ENCODE measurements around the gene LAMTOR4. TPM values are rescaled to one million over a fixed set of nuclear protein-coding genes. Genes with fewer than 3 reads are reported as not detected.
A peak's percentile ranks its signal among the peaks of the same experiment; 100 is the strongest.

LAMTOR4 gene
- total RNA-seq, 4 donors from 2014 or later = 53.3 to 197 (median 115) TPM

- TF ChIP-seq POLR2A (IDR thresholded peaks at IDR 0.05) (peak in 1 of 2 donors; percentile 57), CTCF (IDR thresholded peaks at IDR 0.05) (peak in 1 of 4 experiments; percentile 11)
- intact Hi-C loops (cut with DNase I; ENCODE audit: low total_unique reads) = no loop called here
- DNase-seq = peak; percentile 95 to 97
- Histone ChIP-seq H3K4me1 (peaks cover 0 to 8% of the 10 kb centered on the region in 2 donors), H3K9me3 (no peaks in the 10 kb centered on the region), H3K27me3 (no peaks in the 10 kb centered on the region), H3K36me3 (no peaks in the 10 kb centered on the region), H3K27ac (peak within 1 kb of the TSS; percentile 76 to 88), H3K4me3 (peak within 1 kb of the TSS; percentile 46 to 82)
Measured at GRCh38 chr7:100158229-100159098, 9.7 kb downstream of the LAMTOR4 start, which contains the start of gene TRAPPC14. Gene TRAPPC14 (minus strand): TSS chr7:100158723. CDS start chr7:100158499, 224 bp downstream.

GRCh38 chr7:100159099-100159623 lies 10.4 kb downstream of the LAMTOR4 start:
- H3K27me3 ChIP-seq = no peaks in the 10 kb centered on the region
- DNase-seq = no peak
- H3K4me3 ChIP-seq = peak overlapping the region; percentile 46 to 82
- H3K4me1 ChIP-seq = peaks cover 0 to 8% of the 10 kb centered on the region in 2 donors
- TF ChIP-seq CTCF (IDR thresholded peaks at IDR 0.05) = no peak
- no peak for TF ChIP-seq POLR2A (IDR thresholded peaks at IDR 0.05)
- H3K27ac ChIP-seq = peak overlapping the region; percentile 76 to 88
- no peaks in the 10 kb centered on the region for H3K9me3 ChIP-seq
- intact Hi-C loops (cut with DNase I; ENCODE audit: low total_unique reads) = no loop called here
- no peaks in the 10 kb centered on the region for H3K36me3 ChIP-seq

GRCh38 chr7:100160067-100160466 lies 11.3 kb downstream of the LAMTOR4 start:
- Histone ChIP-seq H3K27me3 (no peaks in the 10 kb centered on the region), H3K27ac (no peak overlapping the region), H3K4me1 (peaks cover 0 to 8% of the 10 kb centered on the region in 2 donors), H3K4me3 (no peak overlapping the region), H3K36me3 (no peaks in the 10 kb centered on the region), H3K9me3 (no peaks in the 10 kb centered on the region)
- no peak for DNase-seq
- intact Hi-C loops (cut with DNase I; ENCODE audit: low total_unique reads) = no loop called here
- TF ChIP-seq CTCF (IDR thresholded peaks at IDR 0.05) = no peak
- TF ChIP-seq POLR2A (IDR thresholded peaks at IDR 0.05) = no peak

GRCh38 chr7:100163006-100163531 lies 14.4 kb downstream of the LAMTOR4 start:
- no peak overlapping the region for H3K27ac ChIP-seq
- no peak for TF ChIP-seq CTCF (IDR thresholded peaks at IDR 0.05)
- H3K9me3 ChIP-seq = no peaks in the 10 kb centered on the region
- H3K4me3 ChIP-seq = no peak overlapping the region
- intact Hi-C loops (cut with DNase I; ENCODE audit: low total_unique reads) = no loop called here
- no peak for DNase-seq
- H3K27me3 ChIP-seq = no peaks in the 10 kb centered on the region
- no peaks in the 10 kb centered on the region for H3K36me3 ChIP-seq
- no peaks in the 10 kb centered on the region for H3K4me1 ChIP-seq

GRCh38 chr7:100163871-100164270 lies 15.2 kb downstream of the LAMTOR4 start:
- DNase-seq = no peak
- no peak overlapping the region for H3K4me3 ChIP-seq
- H3K4me1 ChIP-seq = no peaks in the 10 kb centered on the region
- H3K27ac ChIP-seq = no peak overlapping the region
- H3K27me3 ChIP-seq = no peaks in the 10 kb centered on the region
- no peak for TF ChIP-seq CTCF (IDR thresholded peaks at IDR 0.05)
- TF ChIP-seq POLR2A (IDR thresholded peaks at IDR 0.05) = no peak
- intact Hi-C loops (cut with DNase I; ENCODE audit: low total_unique reads) = no loop called here
- H3K9me3 ChIP-seq = no peaks in the 10 kb centered on the region
- H3K36me3 ChIP-seq = no peaks in the 10 kb centered on the region
